HG03460 (cell line): Measurements from ENCODE around the gene TBL3.
"Not testable (repeated sequence)": the region's sequence is repeated elsewhere in the genome, so short reads cannot be mapped to it uniquely, and the experiment has no call there.

Experiments
- ATAC-seq: cut with Tn5 transposase; IDR thresholded peaks from one replicate; pipeline ENCODE4 v1.9.1; 2021; ENCODE audit not compliant: unreplicated experiment

Gene TBL3

DNA sequence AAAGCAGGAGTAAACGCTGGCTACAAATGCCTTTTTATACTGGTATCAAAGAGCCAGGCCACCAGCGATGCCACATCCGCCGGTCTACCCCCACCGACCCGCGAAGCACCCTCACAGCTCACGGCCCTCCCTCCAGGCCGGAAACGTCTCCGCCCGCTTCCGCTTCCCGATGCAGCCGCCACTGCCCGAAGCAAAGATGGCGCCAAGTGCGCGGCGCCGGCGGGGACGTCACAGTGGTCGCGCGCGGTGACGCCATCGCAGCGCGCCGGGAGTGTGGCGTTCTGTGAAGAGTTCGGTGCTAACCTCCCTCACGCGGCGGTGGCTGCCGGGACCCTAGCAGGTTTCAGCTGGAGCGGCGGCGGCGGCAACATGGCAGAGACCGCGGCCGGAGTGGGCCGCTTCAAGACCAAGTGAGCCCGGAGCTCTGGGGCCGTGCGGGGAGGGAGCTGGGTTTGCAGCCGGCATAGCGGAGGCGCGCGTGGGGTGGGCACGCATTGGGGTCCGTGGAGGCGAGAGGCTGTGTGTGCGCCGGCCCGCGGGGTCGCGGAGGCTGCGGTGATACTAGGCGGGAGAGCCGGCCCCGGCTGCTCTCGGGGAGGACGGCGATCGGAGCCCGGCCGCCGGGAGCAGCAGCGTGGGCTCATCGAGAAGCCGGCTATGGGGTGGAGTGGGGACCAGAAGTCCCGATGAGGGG is at the start of gene TBL3:
TBL3 (plus strand) TSS at position 258 of the 694 bp plus-strand sequence; CDS start at position 370, 112 bp downstream.
- peak; percentile 76 for ATAC-seq

DNA sequence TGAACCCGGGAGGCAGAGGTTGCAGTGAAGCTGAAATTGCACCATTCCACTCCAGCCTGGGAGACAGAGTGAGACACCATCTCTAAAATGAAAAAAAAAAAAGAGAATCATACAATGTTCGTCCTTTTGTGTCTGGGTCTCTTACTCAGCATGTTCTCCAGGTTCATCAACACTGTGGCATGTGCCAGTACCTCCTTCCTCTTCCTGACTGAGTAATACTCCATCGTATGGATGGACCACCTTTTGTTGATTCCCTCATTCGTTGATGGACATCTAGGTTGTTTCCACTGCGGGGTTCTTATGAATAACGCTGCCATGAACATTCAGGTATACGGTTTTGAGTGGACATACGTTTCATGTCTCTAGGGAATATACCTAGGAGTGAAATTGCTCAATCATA is 49.5 kb upstream of the TBL3 start:
- no peak for ATAC-seq

DNA sequence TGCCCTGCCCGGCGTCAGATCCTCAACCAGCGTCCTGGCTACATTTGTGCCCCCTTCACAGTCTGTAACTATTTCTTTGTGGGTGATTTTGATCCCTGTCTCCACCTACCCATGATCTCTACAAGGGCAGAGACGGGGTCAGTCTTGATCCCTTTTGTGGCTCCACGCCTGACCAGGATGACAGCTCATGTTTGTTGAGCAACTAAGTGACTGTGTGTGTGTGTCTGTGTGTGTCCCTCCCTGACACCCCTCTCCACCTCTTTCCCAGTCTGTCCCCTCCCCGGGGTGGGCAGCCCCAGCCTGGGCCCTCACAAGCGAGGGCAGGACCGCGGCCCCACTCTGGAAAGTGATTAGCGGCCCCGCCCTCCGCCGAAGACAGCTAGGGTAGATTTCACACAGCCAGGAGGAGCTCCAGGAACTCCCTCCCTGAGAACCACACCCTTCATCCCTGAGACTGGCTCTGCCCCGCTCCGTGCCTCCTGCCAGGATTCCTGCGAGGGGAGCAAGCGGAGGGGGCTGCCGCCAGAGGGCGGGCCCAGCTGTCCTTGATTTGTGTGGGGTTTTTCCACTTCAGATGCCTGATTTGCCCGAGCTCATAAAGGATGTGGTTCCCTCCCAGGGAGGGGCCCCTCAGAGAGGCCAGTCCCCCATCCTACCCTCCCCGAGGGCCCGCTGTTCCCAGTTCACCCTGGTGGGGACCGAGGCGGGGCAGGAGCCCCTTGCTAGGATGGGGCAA is 48.4 kb upstream of the TBL3 start:
- ATAC-seq, result no peak

DNA sequence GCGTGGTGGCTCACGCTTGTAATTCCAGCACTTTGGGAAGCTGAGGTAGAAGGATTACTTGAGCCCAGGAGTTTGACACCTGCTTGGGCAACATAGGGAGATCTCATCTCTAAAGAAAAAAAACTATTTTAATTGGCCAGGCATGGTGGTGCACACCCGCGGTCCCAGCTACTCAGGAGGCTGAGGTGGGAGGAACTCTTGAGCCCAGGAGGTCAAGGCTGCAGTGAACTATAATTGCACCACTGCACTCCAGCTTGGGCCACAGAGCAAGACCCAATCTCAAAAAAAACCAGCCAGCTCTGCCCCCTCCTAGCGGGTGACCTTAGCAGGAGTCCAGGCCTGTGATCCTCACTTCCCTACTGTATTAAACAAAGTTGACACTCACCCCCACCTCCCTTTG is 47.8 kb upstream of the TBL3 start:
- ATAC-seq, result no peak

DNA sequence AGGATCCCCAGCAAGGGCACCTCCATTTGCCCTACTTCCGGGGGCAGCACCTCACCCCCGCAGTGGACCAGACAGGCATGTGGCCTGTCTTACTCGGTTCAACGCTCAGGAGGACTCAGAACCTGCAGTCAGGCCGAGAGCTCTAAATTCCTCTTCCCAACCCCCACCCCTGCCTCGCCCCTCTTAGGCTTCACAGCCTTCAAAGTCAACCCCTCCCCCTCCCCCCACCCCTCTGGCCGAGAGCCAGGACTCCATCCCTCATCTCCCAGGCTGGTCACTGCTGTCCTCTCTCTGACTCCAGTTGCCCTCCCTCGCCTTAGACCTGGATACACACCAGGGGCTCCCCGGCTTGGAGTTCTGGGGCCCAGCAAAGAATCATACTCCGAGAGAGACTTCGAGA is 45.6 kb upstream of the TBL3 start:
- ATAC-seq, result no peak

DNA sequence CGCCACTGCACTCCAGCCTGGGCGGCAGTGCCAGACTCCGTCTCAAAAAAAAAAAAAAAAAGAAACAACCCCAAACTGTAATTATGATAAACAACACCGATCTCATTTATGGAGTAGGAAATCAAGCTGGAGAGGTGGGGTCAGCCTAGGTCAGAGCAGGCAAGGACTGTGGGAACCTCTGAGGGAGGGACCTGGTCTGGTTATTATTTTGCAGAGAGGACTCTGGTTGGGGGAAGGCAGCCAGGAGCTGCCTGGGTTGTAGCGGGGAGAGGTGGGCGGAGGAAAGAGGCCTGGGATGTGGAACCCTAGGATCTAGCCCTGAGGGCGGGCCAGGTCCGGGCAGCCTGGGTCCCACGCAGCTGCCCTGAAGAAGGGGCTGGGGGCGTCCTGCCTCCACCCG is 42.7 kb upstream of the TBL3 start:
- peak; percentile 31 for ATAC-seq

DNA sequence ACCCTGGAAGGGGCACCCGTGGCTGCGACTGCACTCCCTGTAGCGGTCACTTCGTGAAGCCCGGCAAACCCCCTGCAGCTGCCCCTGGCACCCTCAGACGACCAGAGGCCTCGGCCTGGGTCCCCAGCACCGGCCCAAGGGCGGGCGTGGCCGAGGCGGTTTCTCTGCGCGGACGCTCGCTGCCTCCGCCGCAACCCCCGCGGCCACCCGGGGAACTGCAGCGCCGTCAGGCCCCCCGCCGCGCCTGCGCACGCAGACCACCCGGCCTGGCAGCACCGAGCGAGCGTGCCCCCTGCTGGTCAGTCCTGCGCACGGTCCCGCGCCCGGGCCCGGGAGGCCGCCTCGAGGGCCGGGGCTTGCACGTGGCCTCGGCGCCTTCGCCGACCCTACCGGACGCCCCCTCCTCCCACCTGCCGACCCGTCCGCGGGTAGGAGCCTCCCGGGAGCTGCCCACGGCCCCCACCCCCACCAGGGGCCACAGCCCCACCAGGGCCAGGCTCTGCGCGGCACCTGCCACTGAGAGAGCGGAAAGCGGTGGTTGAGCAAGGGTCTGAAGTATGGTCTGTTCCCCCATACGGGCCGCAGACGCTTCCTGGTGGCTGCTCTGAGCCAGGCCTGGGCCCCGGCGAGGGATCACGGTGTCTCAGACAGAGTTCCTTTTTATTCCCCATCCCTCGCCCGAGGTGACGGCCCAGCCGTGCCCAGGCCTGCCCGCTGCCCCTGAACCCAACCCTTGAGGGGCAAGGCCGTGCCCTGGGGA is 42.1 kb upstream of the TBL3 start:
- peak; percentile 80 for ATAC-seq

DNA sequence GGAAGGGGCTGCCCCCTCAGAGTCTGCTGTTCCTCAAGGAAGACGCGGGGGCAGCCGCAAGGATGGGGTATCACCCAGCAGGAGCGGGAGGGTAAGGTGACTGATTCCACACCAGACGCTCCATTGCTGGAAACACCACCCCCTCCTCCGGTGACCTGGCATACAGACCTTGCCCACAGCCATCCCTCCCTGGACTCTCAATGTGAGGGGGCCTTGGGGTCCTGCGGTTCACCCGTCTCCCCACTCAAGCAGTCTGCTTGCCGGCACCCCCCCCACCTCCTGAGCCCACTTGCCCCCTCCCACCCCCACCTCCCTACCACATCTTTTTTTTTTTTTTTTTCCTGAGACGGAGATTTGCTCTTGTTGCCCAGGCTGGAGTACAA is 41.5 kb upstream of the TBL3 start:
- ATAC-seq, result no peak

DNA sequence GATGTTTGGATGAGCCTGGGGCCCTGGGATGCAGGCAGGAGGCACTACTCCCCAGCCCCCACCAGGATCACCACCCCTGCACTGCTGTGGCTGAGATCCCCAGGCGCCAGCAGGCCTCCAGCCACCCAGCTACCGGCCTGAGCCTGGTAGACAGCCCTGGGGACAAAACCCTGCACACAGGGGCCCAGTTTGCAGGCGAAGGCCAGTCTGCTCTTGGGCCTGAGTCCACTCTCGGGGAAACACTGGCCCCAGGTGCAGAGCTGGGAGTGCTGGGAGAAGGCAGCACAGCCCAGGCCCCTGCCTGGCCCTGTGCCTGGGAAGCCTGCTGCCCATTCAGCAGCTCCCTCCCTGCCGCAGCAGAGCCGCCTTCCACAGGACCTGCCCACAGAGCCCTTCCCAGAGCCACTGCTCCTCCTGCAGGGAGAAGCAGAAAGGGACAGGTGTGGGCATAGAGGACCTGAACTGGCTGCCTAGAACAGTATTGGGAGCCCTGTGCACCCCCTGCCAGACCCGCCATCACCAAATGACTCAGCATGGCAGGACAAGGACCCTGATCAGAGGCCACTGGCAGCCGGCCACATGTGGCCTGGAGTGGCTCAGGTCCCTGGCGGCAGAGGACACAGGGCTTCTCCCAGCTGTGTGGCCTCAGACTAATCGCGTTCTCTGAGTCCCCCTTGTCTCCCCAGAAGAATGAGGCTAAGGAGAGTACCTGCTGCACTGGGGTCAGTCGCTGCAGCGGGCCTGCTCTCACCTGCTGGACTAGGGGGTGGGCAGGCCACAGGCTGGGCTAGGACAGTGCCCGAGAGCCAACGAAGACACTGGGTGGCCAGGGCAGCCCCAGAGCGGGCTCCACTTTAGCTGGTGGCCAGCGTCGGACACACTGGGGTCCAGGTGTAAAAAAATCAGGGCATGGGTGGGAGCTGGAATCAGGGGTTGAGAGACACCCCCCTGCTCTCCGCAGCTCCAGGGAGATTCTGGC is 39.5 kb upstream of the TBL3 start:
- no peak for ATAC-seq

DNA sequence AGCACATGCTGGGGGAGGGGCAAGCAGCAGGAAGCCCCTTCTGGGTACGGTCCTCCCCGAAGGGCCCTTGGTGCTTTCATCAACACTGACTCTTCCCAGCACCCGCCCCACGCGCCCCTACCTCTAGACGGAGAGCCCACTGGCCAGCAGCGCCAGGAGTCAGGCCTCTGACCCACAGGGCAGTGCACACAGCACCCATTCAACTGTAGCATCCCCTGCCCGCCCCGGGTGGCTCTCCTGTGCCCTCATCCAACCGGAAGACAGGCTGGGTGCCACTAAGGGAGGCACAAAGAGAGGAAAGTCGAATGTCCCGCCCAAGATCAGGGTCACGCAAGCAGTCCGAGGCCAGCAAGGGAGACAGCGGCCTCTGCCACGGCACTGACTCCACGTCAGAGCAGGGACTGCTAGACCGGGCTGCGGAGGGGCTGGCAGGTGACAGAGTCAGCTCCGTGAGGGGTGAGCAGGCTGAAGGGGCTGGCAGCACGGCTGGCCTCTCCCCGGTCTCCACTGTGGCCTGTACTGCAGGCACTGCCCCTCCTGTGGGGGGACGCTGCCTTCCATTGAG is 38.7 kb upstream of the TBL3 start:
- ATAC-seq, result no peak

DNA sequence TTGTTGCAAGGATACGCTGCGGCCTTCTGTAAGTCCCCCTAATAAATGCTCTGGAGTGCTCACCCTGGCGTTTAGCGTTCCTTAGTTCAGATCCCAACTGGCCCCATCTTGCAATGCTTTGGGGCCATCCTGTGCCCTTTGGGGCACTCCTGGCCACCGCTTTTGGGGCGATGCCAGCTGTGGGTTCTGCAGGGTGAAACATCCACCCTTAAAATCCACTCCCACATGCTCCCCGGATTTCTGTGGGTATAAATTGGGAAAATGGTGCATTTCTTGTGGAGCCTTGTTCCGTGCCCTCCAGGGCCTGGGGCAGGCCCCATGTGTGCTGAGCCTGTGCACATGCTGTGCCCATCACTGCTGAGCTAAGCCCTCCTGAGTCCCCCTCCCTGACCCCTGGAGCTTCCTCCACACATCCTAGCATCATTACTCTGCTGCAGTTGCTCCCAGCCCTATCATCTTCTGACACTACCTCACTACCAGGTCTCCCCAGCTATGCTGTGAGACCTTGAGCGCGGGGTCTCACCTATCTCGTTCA is 34.8 kb upstream of the TBL3 start:
- ATAC-seq, result no peak

DNA sequence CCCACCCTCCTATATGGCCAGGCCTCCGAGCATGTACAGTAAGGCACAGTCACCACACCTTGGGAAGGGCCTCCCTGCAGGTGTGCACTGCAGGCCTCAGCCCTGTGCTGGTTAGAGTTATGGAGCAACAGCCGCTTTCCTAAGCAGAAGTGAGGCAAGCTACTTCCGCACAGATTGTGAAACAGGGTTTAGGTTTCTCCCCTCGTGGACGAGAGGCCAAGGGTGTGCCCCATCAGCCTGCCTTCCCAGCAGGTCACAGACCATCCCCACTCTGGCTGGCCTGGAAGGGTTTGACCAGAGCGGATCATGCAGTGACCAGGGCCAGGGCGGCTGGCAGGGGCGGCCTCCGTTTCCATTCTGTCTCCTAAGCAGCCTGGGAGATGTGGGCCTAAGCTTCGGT is 33.5 kb upstream of the TBL3 start:
- ATAC-seq, result no peak

DNA sequence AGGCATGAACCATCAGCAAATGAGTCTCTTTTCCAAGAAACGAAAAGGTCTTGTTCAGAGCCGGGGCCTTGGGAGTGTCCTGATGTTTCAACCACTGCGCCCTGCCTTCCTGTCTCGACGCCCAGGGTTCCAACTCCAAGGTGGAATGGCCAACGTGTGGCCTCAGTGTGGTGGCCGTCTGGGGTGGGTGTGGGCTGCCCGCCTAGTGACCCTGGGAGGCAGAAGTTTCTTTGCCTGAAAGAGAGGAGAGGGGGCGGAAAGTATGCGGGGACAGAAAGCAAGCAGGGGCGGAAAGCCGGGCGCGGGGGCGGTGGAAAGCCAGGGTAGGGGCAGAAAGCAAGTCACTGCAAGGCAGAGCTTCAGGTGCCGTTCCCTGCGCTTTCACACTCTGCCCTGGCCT is 32.9 kb upstream of the TBL3 start:
- no peak for ATAC-seq

DNA sequence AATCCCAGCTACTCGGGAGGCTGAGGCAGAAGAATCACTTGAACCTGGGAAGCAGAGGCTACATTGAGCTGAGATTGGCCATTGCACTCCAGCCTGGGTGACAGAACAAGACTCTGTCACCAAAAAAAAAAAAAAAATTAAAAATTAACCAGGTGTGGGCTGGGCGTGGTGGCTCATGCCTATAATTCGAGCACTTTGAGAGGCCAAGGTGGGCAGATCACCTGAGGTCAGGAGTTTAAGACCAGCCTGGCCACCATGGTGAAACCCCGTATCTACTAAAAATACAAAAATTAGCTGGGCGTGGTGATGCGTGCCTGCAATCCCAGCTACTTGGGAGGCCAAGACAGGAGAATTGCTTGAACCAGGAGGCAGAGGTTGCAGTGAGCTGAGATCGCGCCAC is 32.0 kb upstream of the TBL3 start:
- ATAC-seq, result not testable (repeated sequence)

DNA sequence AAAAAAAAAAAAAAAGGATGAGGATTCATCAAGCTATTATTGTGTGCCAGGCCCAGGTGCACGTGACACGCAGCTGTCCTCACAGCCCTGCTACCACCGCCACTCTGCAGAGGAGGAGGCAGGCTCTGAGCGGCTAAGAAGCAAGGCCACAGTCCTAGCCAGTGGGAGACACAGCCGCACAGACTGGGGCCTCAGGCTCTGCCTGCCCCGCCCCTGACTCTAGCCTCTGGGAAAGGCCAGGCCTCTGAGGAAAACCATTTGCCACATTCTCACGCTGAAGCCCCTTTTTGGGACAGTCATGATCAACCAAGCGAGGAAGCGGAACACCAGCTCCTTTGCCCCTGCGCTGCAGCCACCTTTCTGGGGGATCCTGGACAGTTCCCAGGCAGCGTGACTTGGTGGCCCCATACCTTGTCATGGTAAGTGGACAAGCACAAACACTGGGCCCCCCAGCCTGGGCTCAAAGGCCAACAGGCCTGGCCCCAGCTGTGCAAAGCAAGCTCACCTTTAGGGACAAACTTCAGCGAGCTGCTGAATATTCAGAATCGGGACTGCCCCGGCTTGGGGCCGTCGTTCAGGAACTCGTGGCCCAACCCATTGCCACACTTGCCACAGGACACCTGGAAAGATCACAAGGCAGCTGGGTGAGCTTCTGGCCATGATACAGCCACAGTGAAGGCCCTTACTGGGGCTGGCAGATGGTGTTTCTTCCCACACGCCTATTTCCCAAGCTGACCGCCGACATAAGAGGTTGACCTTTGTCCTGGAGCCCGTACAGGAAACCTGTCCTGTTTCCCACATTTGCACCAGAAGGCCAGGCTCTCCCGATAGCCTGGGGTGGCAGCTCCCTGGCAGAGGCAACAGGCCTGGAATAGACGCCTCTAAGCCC is 31.3 kb upstream of the TBL3 start:
- no peak for ATAC-seq

DNA sequence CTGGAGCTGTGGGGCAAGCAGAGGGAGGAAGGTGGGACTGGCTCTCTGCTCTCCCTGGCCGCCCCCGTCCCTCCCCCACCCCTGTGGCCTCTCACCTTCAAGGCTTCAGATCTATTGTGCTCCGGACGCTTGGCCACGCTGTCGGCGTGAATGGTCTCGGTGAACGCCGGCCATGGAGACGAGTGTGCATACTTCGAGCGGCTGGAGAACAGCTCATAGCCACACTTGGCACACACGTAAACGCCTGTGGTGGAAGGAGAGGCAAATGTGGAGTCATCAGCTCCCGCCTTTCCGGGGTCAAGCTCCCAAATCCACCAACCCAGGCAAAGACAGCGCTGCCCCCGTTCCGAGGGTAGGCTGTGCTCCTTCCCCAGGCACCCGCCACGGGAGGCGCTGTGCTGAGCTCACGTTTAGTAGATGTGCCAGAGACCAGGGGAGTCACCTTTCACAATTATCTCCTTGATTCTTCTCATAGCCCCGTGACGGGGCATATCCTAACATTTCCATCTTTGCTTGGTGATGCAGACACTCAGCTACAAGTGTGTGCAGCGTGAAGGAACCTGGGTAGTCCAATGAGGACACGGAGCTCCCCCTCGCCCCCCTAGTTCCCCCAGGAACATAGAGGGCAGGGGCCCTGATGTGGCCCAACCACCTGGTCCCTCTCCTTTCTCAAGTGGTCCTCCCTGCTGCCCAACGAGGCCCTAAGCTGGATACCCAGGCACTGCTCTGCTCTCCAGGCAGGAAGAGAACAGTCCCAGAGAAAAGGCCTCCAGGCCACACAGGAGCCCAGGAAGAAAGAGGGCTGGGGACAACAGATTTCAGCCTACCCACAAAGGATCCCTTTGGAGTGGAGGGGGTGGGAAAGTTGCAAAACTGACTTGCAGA is 30.4 kb upstream of the TBL3 start:
- ATAC-seq, result no peak

DNA sequence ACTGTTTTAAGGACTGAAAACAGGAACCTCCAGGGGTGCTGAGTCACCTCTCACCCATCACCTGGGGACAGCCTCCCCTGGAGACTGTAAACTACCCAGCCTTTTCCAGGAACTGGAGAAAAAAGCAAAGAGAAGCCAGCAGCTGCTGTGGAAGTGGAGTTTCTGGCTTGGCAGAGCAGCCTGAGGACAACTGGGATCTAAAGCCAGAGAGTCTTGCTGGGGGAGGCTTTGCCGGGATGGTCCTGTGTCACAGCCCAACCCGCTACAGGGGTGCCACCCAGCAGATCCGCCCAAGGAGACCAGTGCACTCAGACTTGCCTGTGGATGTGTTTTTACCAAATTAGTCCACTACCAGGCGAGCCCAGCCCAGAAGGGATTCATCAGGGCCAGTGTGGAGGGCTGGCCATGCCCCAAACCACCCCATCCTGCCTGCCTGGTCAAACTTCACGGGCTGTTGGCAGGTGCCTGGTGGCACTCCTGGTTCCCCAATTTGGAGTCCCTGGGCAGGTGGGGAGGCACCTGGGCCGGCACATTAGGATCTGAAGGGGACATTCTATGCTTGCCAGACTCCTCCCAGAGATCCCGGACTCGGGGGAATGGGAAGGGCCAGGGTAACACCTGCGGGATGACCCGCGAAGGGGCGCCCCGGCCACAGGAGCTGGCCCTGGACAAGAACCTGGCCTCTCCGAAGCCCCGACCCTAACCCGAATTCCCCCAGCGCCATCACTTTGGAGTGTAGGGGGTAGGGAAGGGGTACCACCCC is 29.6 kb upstream of the TBL3 start:
- ATAC-seq, result no peak
